OCI-LY1 (cell line): ENCODE measurements around the gene RBM26.

Source experiments
- H2AFZ ChIP-seq: fragments of 200-600 bp; sonication (generic), shearing (Covaris generic); 2 replicates; pipeline ENCODE4 v1.6.0; 2014; ENCODE audit warnings: antibody characterized with exemption, mild to moderate bottlenecking, low read length
- H3F3A ChIP-seq: fragments of 200-600 bp; sonication (generic), shearing (Covaris generic); 2 replicates; pipeline ENCODE4 v1.6.0; 2014; ENCODE audit warnings: mild to moderate bottlenecking, antibody characterized with exemption, low read length, moderate library complexity; ENCODE audit not compliant: insufficient read depth
- H3K27ac ChIP-seq: fragments of 200-600 bp; sonication (generic); 2 replicates; pipeline ENCODE4 v1.5.1; 2014; ENCODE audit warnings: low read length, mixed run types, mild to moderate bottlenecking, low read depth; ENCODE audit not compliant: poor library complexity, severe bottlenecking
- H3K27me3 ChIP-seq: fragments of 200-600 bp; sonication (generic); 2 replicates; pipeline ENCODE4 v1.6.0; 2014; ENCODE audit warnings: antibody characterized with exemption, mild to moderate bottlenecking, low read length, moderate library complexity; ENCODE audit not compliant: insufficient read depth
- H3K36me3 ChIP-seq: fragments of 200-600 bp; sonication (generic); 2 replicates; pipeline ENCODE4 v1.6.1; 2014; ENCODE audit warnings: mild to moderate bottlenecking, antibody characterized with exemption, low read length, moderate library complexity, mixed read lengths; ENCODE audit not compliant: insufficient read depth
- H3K4me1 ChIP-seq: fragments of 200-600 bp; sonication (generic); 2 replicates; pipeline ENCODE4 v1.5.1; 2014; ENCODE audit warnings: mild to moderate bottlenecking, low read length, moderate library complexity; ENCODE audit not compliant: insufficient read depth, severe bottlenecking
- H3K4me2 ChIP-seq: fragments of 200-600 bp; sonication (generic), shearing (Covaris generic); 2 replicates; pipeline ENCODE4 v1.6.1; 2014; ENCODE audit warnings: low read length
- H3K4me3 ChIP-seq: fragments of 200-600 bp; sonication (generic); 2 replicates; pipeline ENCODE4 v1.5.1; 2014; ENCODE audit warnings: low read length, low read depth, mild to moderate bottlenecking, mixed read lengths; ENCODE audit not compliant: poor library complexity, severe bottlenecking
- H3K79me2 ChIP-seq: fragments of 200-600 bp; shearing (Covaris generic); 2 replicates; pipeline ENCODE4 v1.6.1; 2016; ENCODE audit warnings: mixed run types, low read length, mixed read lengths; ENCODE audit not compliant: insufficient read depth
- H3K9ac ChIP-seq: fragments of 200-600 bp; sonication (generic), shearing (Covaris generic); 2 replicates; pipeline ENCODE4 v1.6.1; 2014; ENCODE audit warnings: mild to moderate bottlenecking, low read length, mixed read lengths
- H3K9me2 ChIP-seq: fragments of 200-600 bp; sonication (generic), shearing (Covaris generic); 2 replicates; pipeline ENCODE4 v1.6.1; 2014; ENCODE audit warnings: low read depth, mild to moderate bottlenecking, low read length, mixed read lengths
- H3K9me3 ChIP-seq: fragments of 200-600 bp; shearing (Covaris generic); 2 replicates; pipeline ENCODE4 v1.6.1; 2014; ENCODE audit warnings: low read length, mixed read lengths
- H4K20me1 ChIP-seq: fragments of 200-600 bp; sonication (generic), shearing (Covaris generic); 2 replicates; pipeline ENCODE4 v1.6.0; 2016; ENCODE audit warnings: mild to moderate bottlenecking, low read length; ENCODE audit not compliant: insufficient read depth
- CTCF ChIP-seq: fragments of 200-600 bp; sonication (generic), shearing (Covaris generic); IDR thresholded peaks from 2 replicates; pipeline ENCODE4 v1.5.1; 2017; ENCODE audit warnings: mild to moderate bottlenecking, antibody characterized with exemption, low read length, moderate library complexity, mixed read lengths
- EZH2 ChIP-seq: fragments of 200-600 bp; sonication (generic), shearing (Covaris generic); IDR thresholded peaks from 2 replicates; pipeline ENCODE4 v1.8.0; 2017; ENCODE audit warnings: borderline replicate concordance, mixed run types, mild to moderate bottlenecking, antibody characterized with exemption, low read length, moderate library complexity, mixed read lengths

RBM26 gene

GRCh38 chr13:79382545-79383275, 23.3 kb downstream of the RBM26 start:
- no peaks in the 10 kb centered on the region for H3F3A ChIP-seq
- H3K4me3 ChIP-seq = no peak overlapping the region
- peaks cover 44% of the 10 kb centered on the region for H3K36me3 ChIP-seq
- H3K9me3 ChIP-seq = no peaks in the 10 kb centered on the region
- TF ChIP-seq EZH2 = no peak
- no peak for TF ChIP-seq CTCF
- no peaks in the 10 kb centered on the region for H3K9me2 ChIP-seq
- no peaks in the 10 kb centered on the region for H3K27me3 ChIP-seq
- no peak overlapping the region for H2AFZ ChIP-seq
- no peak overlapping the region for H3K4me2 ChIP-seq
- H3K79me2 ChIP-seq = peaks cover 91% of the 10 kb centered on the region
- H3K27ac ChIP-seq = no peak overlapping the region
- no peaks in the 10 kb centered on the region; the same call in 1 of the 2 replicates for H4K20me1 ChIP-seq
- H3K4me1 ChIP-seq = peaks cover 34% of the 10 kb centered on the region
- no peak overlapping the region for H3K9ac ChIP-seq

GRCh38 chr13:79380997-79381396, 25.1 kb downstream of the RBM26 start:
- H3K27ac ChIP-seq = no peak overlapping the region
- H3K9ac ChIP-seq = no peak overlapping the region
- no peaks in the 10 kb centered on the region for H3K9me3 ChIP-seq
- no peak overlapping the region for H3K4me3 ChIP-seq
- H3K36me3 ChIP-seq = peaks cover 61% of the 10 kb centered on the region
- H3K4me1 ChIP-seq = peaks cover 19% of the 10 kb centered on the region
- TF ChIP-seq EZH2 (no peak), CTCF (no peak)
- no peak overlapping the region for H2AFZ ChIP-seq
- H4K20me1 ChIP-seq = no peaks in the 10 kb centered on the region; the same call in 1 of the 2 replicates
- H3K9me2 ChIP-seq = no peaks in the 10 kb centered on the region
- peaks cover 74% of the 10 kb centered on the region for H3K79me2 ChIP-seq
- no peak overlapping the region for H3K4me2 ChIP-seq
- H3K27me3 ChIP-seq = no peaks in the 10 kb centered on the region
- H3F3A ChIP-seq = no peaks in the 10 kb centered on the region

GRCh38 chr13:79379274-79379673, 26.8 kb downstream of the RBM26 start:
- no peak overlapping the region for H3K4me2 ChIP-seq
- H3K9me2 ChIP-seq = no peaks in the 10 kb centered on the region
- no peaks in the 10 kb centered on the region for H3F3A ChIP-seq
- no peak overlapping the region for H2AFZ ChIP-seq
- peaks cover 66% of the 10 kb centered on the region for H3K36me3 ChIP-seq
- H3K79me2 ChIP-seq = peaks cover 57% of the 10 kb centered on the region
- H3K9ac ChIP-seq = no peak overlapping the region
- H3K4me1 ChIP-seq = peaks cover 12% of the 10 kb centered on the region
- H4K20me1 ChIP-seq = no peaks in the 10 kb centered on the region
- no peaks in the 10 kb centered on the region for H3K27me3 ChIP-seq
- H3K9me3 ChIP-seq = no peaks in the 10 kb centered on the region
- TF ChIP-seq EZH2 (no peak), CTCF (no peak)
- no peak overlapping the region for H3K4me3 ChIP-seq
- no peak overlapping the region for H3K27ac ChIP-seq
